Esophagus muscularis mucosa (tissue), 4 donors: ENCODE measurements around the gene BTNL2. TPM values are rescaled to one million over a fixed set of nuclear protein-coding genes. Genes with fewer than 3 reads are reported as not detected.
"Not testable (repeated sequence)": the region's sequence is repeated elsewhere in the genome, so short reads cannot be mapped to it uniquely, and the experiment has no call there.

Experiments
- DNase-seq: peaks from one replicate; pipeline ENCODE4 v3.0.0-alpha.2; 2017; ENCODE audit errors: extremely low spot score
- H3K27ac ChIP-seq, 4 donors: fragments of 200-600 bp; sonication (generic); replicated peaks in 1 of 4; 1 replicate in 3 of 4; 2 replicates in 1 of 4; pipeline ENCODE4 v1.5.1; 2016 to 2019; ENCODE audit warnings: mild to moderate bottlenecking in 1 of 4
- H3K27me3 ChIP-seq, 4 donors: fragments of 200-600 bp; sonication (generic); one replicate each; pipeline versions ENCODE4 v1.5.1 to v1.6.0; 2016 to 2019
- H3K36me3 ChIP-seq, 4 donors: fragments of 200-600 bp; sonication (generic); one replicate each; pipeline ENCODE4 v1.5.1; 2016 to 2019
- H3K4me1 ChIP-seq, 4 donors: fragments of 200-600 bp; sonication (generic); one replicate each; pipeline ENCODE4 v1.5.1; 2016 to 2019
- H3K4me3 ChIP-seq, 4 donors: fragments of 200-600 bp; sonication (generic); 1 replicate in 2 of 4; 2 replicates in 2 of 4; pipeline ENCODE4 v1.5.1; 2016 to 2019; ENCODE audit warnings: mild to moderate bottlenecking in 4 of 4, moderate library complexity in 1 of 4
- H3K9me3 ChIP-seq, 4 donors: fragments of 200-600 bp; sonication (generic); 1 replicate in 3 of 4; 2 replicates in 1 of 4; pipeline ENCODE4 v1.5.1; 2016 to 2019
- CTCF ChIP-seq, 3 experiments: fragments of 200-600 bp in 2 of 3; fragments of 450-650 bp in 1 of 3; sonication (generic) in 2 of 3; IDR thresholded peaks; one replicate each; pipeline ENCODE4 v1.5.1; 2017 to 2019; ENCODE audit warnings: antibody characterized with exemption in 3 of 3, mild to moderate bottlenecking in 2 of 3, moderate library complexity in 1 of 3
- EP300 ChIP-seq: sonication (generic); formaldehyde crosslinking; IDR thresholded peaks from one replicate; pipeline ENCODE4 v1.6.1; 2017; ENCODE audit warnings: antibody characterized with exemption
- POLR2A ChIP-seq: fragments of 450-650 bp; IDR thresholded peaks from one replicate; pipeline ENCODE4 v1.6.1; 2017; ENCODE audit warnings: antibody characterized with exemption, moderate library complexity, mild to moderate bottlenecking, low read depth
- POLR2AphosphoS5 ChIP-seq, 2 donors: sonication (generic); formaldehyde crosslinking; IDR thresholded peaks; one replicate each; pipeline ENCODE4 v1.6.1; 2017; ENCODE audit warnings: antibody characterized with exemption in 2 of 2
- WGBS: methylation state at CpG from one replicate; pipeline ENCODE4 v1.1.5; 2018; 5-methylcytosine and 5-hydroxymethylcytosine counted together
- intact Hi-C: fragments of 100-400 bp; cut with DNase I; formaldehyde crosslinking; loops from one replicate; pipeline ENCODE4 v1.15.1; 2023
- small RNA-seq, 3 donors: library from RNA; depleted of rRNA; stranded (forward); fragments of <200 nt; gene quantifications; one replicate each; pipeline ENCODE3, GENCODE V24; 2016
- total RNA-seq, 4 donors: library from RNA; depleted of rRNA; stranded (reverse); fragments of >200 nt; gene quantifications; one replicate each; pipeline versions ENCODE4 v1.1.0 to v1.2.1, GENCODE V29; 2016

Gene BTNL2
- total RNA-seq, 4 donors from 2014 or later: not detected

- Histone ChIP-seq H3K27me3 (no peaks in the 10 kb centered on the region), H3K4me3 (no peak overlapping the region), H3K36me3 (no peaks in the 10 kb centered on the region), H3K4me1 (no peaks in the 10 kb centered on the region), H3K9me3 (no peaks in the 10 kb centered on the region), H3K27ac (no peak overlapping the region)
- intact Hi-C loops: no loop called here
- DNase-seq: no peak
- WGBS: 59% methylated on average over 3 of the region's 3 CpGs
- no peak for TF ChIP-seq EP300
- no peak for TF ChIP-seq CTCF (IDR thresholded peaks at IDR 0.05)
Observed at GRCh38 chr6:32369660-32370059, 37.3 kb downstream of the BTNL2 start.

- no peaks in the 10 kb centered on the region for H3K36me3 ChIP-seq
- H3K4me1 ChIP-seq: no peaks in the 10 kb centered on the region
- H3K27ac ChIP-seq: no peak overlapping the region
- 92% methylated on average over 3 of the region's 3 CpGs for WGBS
- intact Hi-C loops: no loop called here
- no peak for DNase-seq
- no peaks in the 10 kb centered on the region for H3K27me3 ChIP-seq
- H3K9me3 ChIP-seq: no peaks in the 10 kb centered on the region
- H3K4me3 ChIP-seq: no peak overlapping the region
- TF ChIP-seq POLR2AphosphoS5 (IDR thresholded peaks at IDR 0.05) (no peak), CTCF (IDR thresholded peaks at IDR 0.05) (no peak), POLR2A (no peak), EP300 (no peak)
Observed at GRCh38 chr6:32367644-32368043, 39.3 kb downstream of the BTNL2 start.

GRCh38 chr6:32359225-32359624 is 47.8 kb downstream of the BTNL2 start:
- H3K4me3 ChIP-seq, intact Hi-C loops, H3K36me3 ChIP-seq, H3K4me1 ChIP-seq, H3K27me3 ChIP-seq, H3K9me3 ChIP-seq, H3K27ac ChIP-seq, DNase-seq: not testable (repeated sequence)
- WGBS: 78% methylated on average over 1 of the region's 1 CpG

GRCh38 chr6:32358548-32358947 is 48.4 kb downstream of the BTNL2 start:
- 80% methylated on average over 8 of the region's 8 CpGs for WGBS
- intact Hi-C loops, H3K4me1 ChIP-seq, H3K27me3 ChIP-seq, H3K9me3 ChIP-seq, H3K27ac ChIP-seq, DNase-seq, H3K36me3 ChIP-seq, H3K4me3 ChIP-seq: not testable (repeated sequence)

- H3K27me3 ChIP-seq: no peaks in the 10 kb centered on the region
- H3K27ac ChIP-seq: no peak overlapping the region
- H3K4me3 ChIP-seq: no peak overlapping the region
- 48% methylated on average over 1 of the region's 1 CpG for WGBS
- TF ChIP-seq CTCF (IDR thresholded peaks at IDR 0.05): no peak
- no peak for DNase-seq
- H3K4me1 ChIP-seq: no peaks in the 10 kb centered on the region
- no peaks in the 10 kb centered on the region for H3K9me3 ChIP-seq
- no peaks in the 10 kb centered on the region for H3K36me3 ChIP-seq
- intact Hi-C loops: no loop called here
Observed at GRCh38 chr6:32355018-32355417, 52.0 kb downstream of the BTNL2 start.

GRCh38 chr6:32353348-32353747 is 53.6 kb downstream of the BTNL2 start:
- intact Hi-C loops: no loop called here
- no peaks in the 10 kb centered on the region for H3K36me3 ChIP-seq
- no peaks in the 10 kb centered on the region for H3K9me3 ChIP-seq
- WGBS: 72% methylated on average over 2 of the region's 2 CpGs
- no peaks in the 10 kb centered on the region for H3K4me1 ChIP-seq
- TF ChIP-seq POLR2A: no peak
- TF ChIP-seq POLR2AphosphoS5 (IDR thresholded peaks at IDR 0.05): no peak
- no peak for TF ChIP-seq EP300
- TF ChIP-seq CTCF (IDR thresholded peaks at IDR 0.05): no peak
- H3K4me3 ChIP-seq: no peak overlapping the region
- no peak overlapping the region for H3K27ac ChIP-seq
- no peak for DNase-seq
- H3K27me3 ChIP-seq: peaks cover 0 to 8% (median 0%) of the 10 kb centered on the region in 4 donors

Small RNA genes within 50 kb of the gene (small RNA-seq; reads per million reads assigned to genes)
- gene RNU6-603P: 0 reads per million in 3 donors

Other genes with a start within 250 kb of the BTNL2 start
- gene EGFL8, start 242.6 kb downstream of the BTNL2 start, total RNA-seq: 10 to 100 TPM in 2 of 4 donors, 1 to 10 TPM in 2; 8.1 to 20.7 (median 13.9) TPM
- 10 to 100 TPM; 52.7 to 76.7 (median 68.9) TPM for gene AGPAT1, start 231.1 kb downstream of the BTNL2 start, total RNA-seq
- 10 to 100 TPM; 76.2 to 91.4 (median 88.5) TPM for gene RNF5, start 228.8 kb downstream of the BTNL2 start, total RNA-seq
- gene AGER, start 222.9 kb downstream of the BTNL2 start, total RNA-seq: 1 to 10 TPM in 3 of 4 donors, under 1 TPM in 1; 0.83 to 5.9 (median 3.8) TPM
- gene PBX2, start 217.0 kb downstream of the BTNL2 start, total RNA-seq: 10 to 100 TPM; 43.6 to 95.9 (median 59.3) TPM
- 10 to 100 TPM in 1 of 4 donors, 1 to 10 TPM in 3; 5.7 to 17.4 (median 8.6) TPM for gene GPSM3, start 214.5 kb downstream of the BTNL2 start, total RNA-seq
- gene NOTCH4, start 183.1 kb downstream of the BTNL2 start, total RNA-seq: 10 to 100 TPM; 16.6 to 30.6 (median 19.8) TPM
- gene TSBP1, start 35.3 kb downstream of the BTNL2 start, total RNA-seq: not detected
- gene HLA-DRA, start 32.7 kb upstream of the BTNL2 start, total RNA-seq: 100 to 1,000 TPM in 3 of 4 donors, 10 to 100 TPM in 1; 93.9 to 223 (median 113) TPM
- 10 to 100 TPM in 2 of 4 donors, under 1 TPM in 2; 0.83 to 71.0 (median 7.2) TPM for gene HLA-DRB5, start 123.1 kb upstream of the BTNL2 start, total RNA-seq
- 10 to 100 TPM; 28.2 to 93.2 (median 49.1) TPM for gene HLA-DRB1, start 182.7 kb upstream of the BTNL2 start, total RNA-seq
- gene HLA-DQA1, start 230.2 kb upstream of the BTNL2 start, total RNA-seq: 1 to 10 TPM in 3 of 4 donors, under 1 TPM in 1; 0.97 to 8.4 (median 5.1) TPM